Neural progenitor cell (in vitro differentiated cells): ENCODE measurements around the gene MRAP.

ENCODE experiments used
- EZH2 ChIP-seq: fragments of 200-600 bp; sonication (generic); IDR thresholded peaks from 2 replicates; pipeline ENCODE4 v1.6.1; 2017; ENCODE audit warnings: antibody characterized with exemption, mild to moderate bottlenecking, moderate library complexity
- TF ChIP-seq, protein P1 (sequence below): fragments of 200-600 bp; sonication (generic); IDR thresholded peaks from 2 replicates; pipeline ENCODE4 v1.5.1; 2017; ENCODE audit warnings: antibody characterized with exemption, mild to moderate bottlenecking

DNA sequence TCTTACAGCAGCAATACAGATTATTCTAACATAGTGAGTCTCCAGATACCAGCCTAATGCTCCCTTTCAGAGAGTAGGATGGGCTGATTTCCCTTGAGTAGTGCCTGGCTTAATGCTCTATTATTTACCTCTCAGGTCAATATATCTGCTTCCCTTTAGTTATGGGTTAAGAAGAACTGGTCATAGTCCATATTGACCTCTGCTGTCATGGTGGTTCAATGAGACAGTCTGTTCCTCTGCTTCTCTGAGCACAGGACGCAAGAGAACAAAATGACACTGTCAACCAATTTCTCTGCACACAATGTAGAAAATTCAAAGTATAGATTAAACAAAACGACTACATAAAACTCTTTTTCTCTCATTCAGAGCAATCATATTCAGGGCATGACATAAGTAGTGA, 2.9 kb downstream of the MRAP start:
- TF ChIP-seq, protein P1, sequence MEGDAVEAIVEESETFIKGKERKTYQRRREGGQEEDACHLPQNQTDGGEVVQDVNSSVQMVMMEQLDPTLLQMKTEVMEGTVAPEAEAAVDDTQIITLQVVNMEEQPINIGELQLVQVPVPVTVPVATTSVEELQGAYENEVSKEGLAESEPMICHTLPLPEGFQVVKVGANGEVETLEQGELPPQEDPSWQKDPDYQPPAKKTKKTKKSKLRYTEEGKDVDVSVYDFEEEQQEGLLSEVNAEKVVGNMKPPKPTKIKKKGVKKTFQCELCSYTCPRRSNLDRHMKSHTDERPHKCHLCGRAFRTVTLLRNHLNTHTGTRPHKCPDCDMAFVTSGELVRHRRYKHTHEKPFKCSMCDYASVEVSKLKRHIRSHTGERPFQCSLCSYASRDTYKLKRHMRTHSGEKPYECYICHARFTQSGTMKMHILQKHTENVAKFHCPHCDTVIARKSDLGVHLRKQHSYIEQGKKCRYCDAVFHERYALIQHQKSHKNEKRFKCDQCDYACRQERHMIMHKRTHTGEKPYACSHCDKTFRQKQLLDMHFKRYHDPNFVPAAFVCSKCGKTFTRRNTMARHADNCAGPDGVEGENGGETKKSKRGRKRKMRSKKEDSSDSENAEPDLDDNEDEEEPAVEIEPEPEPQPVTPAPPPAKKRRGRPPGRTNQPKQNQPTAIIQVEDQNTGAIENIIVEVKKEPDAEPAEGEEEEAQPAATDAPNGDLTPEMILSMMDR, result no peak
- no peak for TF ChIP-seq EZH2
